H1 (cell line): ENCODE data around the gene TGFA. TPM values are rescaled to one million over a fixed set of nuclear protein-coding genes. Genes with fewer than 3 reads are reported as not detected.

Source experiments
- CTCF ChIA-PET: fragments of 300-600 bp; sonication (Branson Sonifier 250); formaldehyde crosslinking; loops from one replicate; lab custom pipeline; 2021; ENCODE audit not compliant: partially characterized antibody; lab: Charles Lee
- POLR2A ChIA-PET: fragments of 300-600 bp; sonication (Branson Sonifier 250); formaldehyde crosslinking; loops from one replicate; lab custom pipeline; 2021; ENCODE audit warnings: inconsistent platforms; ENCODE audit not compliant: partially characterized antibody; lab: Charles Lee
- DNase-seq, 2 experiments: peaks; one replicate each; pipeline versions ENCODE4 v3.0.0 to v3.0.0-alpha.2; 2010 to 2022; ENCODE audit warnings: low spot score in 2 of 2, low read depth in 1 of 2, mixed read lengths in 1 of 2
- FAIRE-seq: peaks from 2 replicates; lab custom pipeline; 2011; peaks lifted over from hg19 to GRCh38; lab: Jason Lieb, UNC
- H2AFZ ChIP-seq: 2 replicates; pipeline ENCODE4 v1.8.1; 2012; ENCODE audit warnings: low read length, inconsistent platforms
- H2AK5ac ChIP-seq: 2 replicates; pipeline ENCODE4 v1.6.1; 2013; ENCODE audit warnings: low read depth, low read length
- H2BK120ac ChIP-seq: replicated peaks from 2 replicates; pipeline ENCODE3; 2013; ENCODE audit warnings: low read depth, low read length, inconsistent platforms
- H2BK12ac ChIP-seq: 2 replicates; pipeline ENCODE4 v1.6.1; 2013; ENCODE audit warnings: low read depth, low read length
- H2BK15ac ChIP-seq: 2 replicates; pipeline ENCODE4 v1.6.1; 2013; ENCODE audit warnings: low read length
- H2BK20ac ChIP-seq: 2 replicates; pipeline ENCODE4 v1.6.1; 2013; ENCODE audit warnings: low read length
- H2BK5ac ChIP-seq: 2 replicates; pipeline ENCODE4 v1.6.1; 2013; ENCODE audit warnings: low read depth, low read length
- H3K14ac ChIP-seq: 2 replicates; pipeline ENCODE4 v1.6.1; 2013; ENCODE audit warnings: inconsistent platforms; ENCODE audit not compliant: insufficient read length
- H3K18ac ChIP-seq: 2 replicates; pipeline ENCODE4 v1.6.1; 2013; ENCODE audit warnings: low read length; ENCODE audit errors: extremely low read depth
- H3K23ac ChIP-seq: 2 replicates; pipeline ENCODE4 v1.6.1; 2013; ENCODE audit warnings: inconsistent platforms; ENCODE audit not compliant: insufficient read length
- H3K23me2 ChIP-seq: 2 replicates; pipeline ENCODE4 v1.6.1; 2013; ENCODE audit warnings: low read depth, low read length
- H3K27ac ChIP-seq: 2 replicates; pipeline ENCODE4 v1.6.1; 2011; ENCODE audit warnings: low read depth, low read length, inconsistent platforms
- H3K27me3 ChIP-seq, 4 experiments: replicated peaks in 1 of 4; 1 replicate in 1 of 4; 2 replicates in 3 of 4; pipeline versions ENCODE4 v1.6.1 to v1.8.1; 2011 to 2013; ENCODE audit warnings: low read length in 3 of 4, mild to moderate bottlenecking in 3 of 4, inconsistent platforms in 2 of 4, mixed read lengths in 2 of 4, moderate library complexity in 1 of 4; ENCODE audit not compliant: control insufficient read depth in 3 of 4, insufficient read depth in 3 of 4; ENCODE audit errors: extremely low read depth in 1 of 4
- H3K36me3 ChIP-seq, 4 experiments: 2 replicates each; pipeline versions ENCODE4 v1.6.1 to v1.8.1; 2011 to 2013; ENCODE audit warnings: mild to moderate bottlenecking in 4 of 4, low read length in 3 of 4, moderate library complexity in 2 of 4, control low read depth in 1 of 4, inconsistent platforms in 1 of 4; ENCODE audit not compliant: insufficient read depth in 4 of 4, control insufficient read depth in 2 of 4
- H3K4ac ChIP-seq: replicated peaks from 2 replicates; pipeline ENCODE3; 2013; ENCODE audit warnings: low read length, low read depth, mixed read lengths, inconsistent platforms; ENCODE audit not compliant: insufficient read length
- H3K4me1 ChIP-seq, 4 experiments: replicated peaks in 1 of 4; 1 replicate in 1 of 4; 2 replicates in 3 of 4; pipeline versions ENCODE4 v1.6.1 to v1.8.1; 2011 to 2013; ENCODE audit warnings: low read length in 3 of 4, inconsistent platforms in 2 of 4, mixed read lengths in 1 of 4; ENCODE audit not compliant: insufficient read depth in 4 of 4, control insufficient read depth in 3 of 4
- H3K4me2 ChIP-seq, 2 experiments: 2 replicates each; pipeline versions ENCODE4 v1.6.1 to v1.8.1; 2011 to 2013; ENCODE audit warnings: low read depth in 2 of 2, low read length in 2 of 2, control low read depth in 1 of 2, inconsistent platforms in 1 of 2, mild to moderate bottlenecking in 1 of 2; ENCODE audit not compliant: insufficient read depth in 1 of 2
- H3K4me3 ChIP-seq, 4 experiments: fragments of 200-600, 300-600 bp in 1 of 4; sonication (generic), shearing (Covaris generic), sonication (Bioruptor Twin) in 1 of 4; 2 replicates each; pipeline versions ENCODE4 v1.5.1 to v1.8.1; 2011 to 2016; ENCODE audit warnings: low read length in 4 of 4, low read depth in 3 of 4, control low read depth in 2 of 4, inconsistent platforms in 2 of 4, mild to moderate bottlenecking in 2 of 4, mixed read lengths in 1 of 4, moderate library complexity in 1 of 4; ENCODE audit not compliant: insufficient read depth in 2 of 4; ENCODE audit errors: extremely low read depth in 1 of 4
- H3K56ac ChIP-seq: replicated peaks from 2 replicates; pipeline ENCODE3; 2013; ENCODE audit warnings: low read depth, mild to moderate bottlenecking, mixed read lengths, low read length, inconsistent platforms; ENCODE audit not compliant: insufficient read length
- H3K79me1 ChIP-seq: 2 replicates; pipeline ENCODE4 v1.6.1; 2013; ENCODE audit warnings: low read depth, low read length, control low read depth
- H3K79me2 ChIP-seq, 2 experiments: 2 replicates each; pipeline versions ENCODE4 v1.6.1 to v1.8.1; 2012 to 2013; ENCODE audit warnings: low read length in 2 of 2, mild to moderate bottlenecking in 2 of 2, inconsistent platforms in 1 of 2; ENCODE audit not compliant: insufficient read depth in 2 of 2, control insufficient read depth in 1 of 2
- H3K9ac ChIP-seq, 4 experiments: replicated peaks in 1 of 4; 1 replicate in 1 of 4; 2 replicates in 3 of 4; pipeline versions ENCODE4 v1.6.1 to v1.8.1; 2011 to 2013; ENCODE audit warnings: low read depth in 3 of 4, low read length in 3 of 4, control low read depth in 2 of 4, mild to moderate bottlenecking in 2 of 4, moderate library complexity in 2 of 4, inconsistent platforms in 1 of 4; ENCODE audit errors: extremely low read depth in 1 of 4
- H3K9me3 ChIP-seq, 2 experiments: 2 replicates each; pipeline versions ENCODE4 v1.6.1 to v1.8.1; 2012 to 2013; ENCODE audit warnings: mild to moderate bottlenecking in 2 of 2, moderate library complexity in 2 of 2, control low read depth in 1 of 2, inconsistent platforms in 1 of 2, low read depth in 1 of 2, low read length in 1 of 2, mixed read lengths in 1 of 2; ENCODE audit not compliant: insufficient read depth in 2 of 2
- H4K20me1 ChIP-seq, 2 experiments: replicated peaks in 1 of 2; 2 replicates each; pipeline versions ENCODE3 to v1.8.1; 2011 to 2013; ENCODE audit warnings: inconsistent platforms in 2 of 2, low read length in 2 of 2, mild to moderate bottlenecking in 1 of 2; ENCODE audit not compliant: insufficient read depth in 2 of 2, control insufficient read depth in 1 of 2
- H4K5ac ChIP-seq: 2 replicates; pipeline ENCODE4 v1.6.1; 2013; ENCODE audit warnings: low read length, low read depth, mixed read lengths, inconsistent platforms; ENCODE audit not compliant: insufficient read length
- H4K8ac ChIP-seq: 2 replicates; pipeline ENCODE4 v1.8.0; 2013; ENCODE audit warnings: mild to moderate bottlenecking, moderate library complexity, low read length, inconsistent platforms; ENCODE audit not compliant: insufficient read depth; ENCODE audit errors: extremely low read depth
- H4K91ac ChIP-seq: replicated peaks from 2 replicates; pipeline ENCODE3; 2013; ENCODE audit warnings: low read length, mixed read lengths, inconsistent platforms; ENCODE audit not compliant: insufficient read length
- NRF1 ChIP-seq: IDR thresholded peaks from 2 replicates; pipeline ENCODE4 v1.6.1; 2011; ENCODE audit warnings: mild to moderate bottlenecking, low read depth, low read length, improper control_type of control experiment
- WGBS, 2 experiments: shearing (Covaris generic) in 1 of 2; methylation state at CpG; one replicate each; pipeline versions ENCODE4 v1.1.6 to v1.1.7; 2013 to 2015; ENCODE audit warnings: low lambda C conversion rate in 2 of 2, mixed read lengths in 2 of 2, inconsistent platforms in 1 of 2, low coverage in 1 of 2, missing lambda C conversion rate in 1 of 2; ENCODE audit not compliant: insufficient replicate concordance in 2 of 2, insufficient coverage in 1 of 2, insufficient read length in 1 of 2; ENCODE audit errors: extremely low coverage in 1 of 2, missing lambda C conversion rate in 1 of 2; 5-methylcytosine and 5-hydroxymethylcytosine counted together
- polyA plus RNA-seq, 7 experiments: library from polyadenylated mRNA; depleted of rRNA in 3 of 7; stranded (reverse) in 5 of 7; unstranded in 2 of 7; fragments of >200 nt in 5 of 7; fragments of 200-250 nt in 2 of 7; gene quantifications; 1 replicate in 5 of 7; 2 replicates in 1 of 7; 4 replicates in 1 of 7; pipeline versions ENCODE4 v1.2.1 to v1.2.3, GENCODE V29; 2011 to 2013; ENCODE audit warnings: missing spikeins in 2 of 7, mixed read lengths in 2 of 7
- total RNA-seq: library from RNA; stranded (reverse); fragmentation: NEBNext Ultra II Directional; extraction: Animal tissue kit (Norgen Biotek cat#: 25700); gene quantifications from 2 replicates; pipeline ENCODE4 v1.2.1, GENCODE V29; 2021

TGFA gene
- total and polyA plus RNA-seq, 2 of the 8 experiments (the other 6 are each of a cell fraction or from before 2014, with no cell fraction given), result 1.8 to 3.7 TPM

GRCh38 chr2:70534183-70534836, 19.3 kb downstream of the TGFA start:
- no peak overlapping the region for H3K4me3 ChIP-seq
- H3K9ac ChIP-seq, result no peak overlapping the region
- ChIA-PET CTCF (interaction anchor here (0.8 kb wide), 1 partner anchor 111 kb away, joined by 3 read pairs; no protein-coding TSS in a partner anchor), POLR2A (interaction anchor here (0.7 kb wide), 1 partner anchor 181 kb away, joined by 3 read pairs; no protein-coding TSS in a partner anchor)
- H3K36me3 ChIP-seq, result no peaks in the 10 kb centered on the region
- H4K8ac ChIP-seq, result no peak overlapping the region
- no peaks in the 10 kb centered on the region for H3K27me3 ChIP-seq
- H2BK12ac ChIP-seq, result no peak overlapping the region
- no peak overlapping the region for H2BK15ac ChIP-seq
- no peak overlapping the region for H3K4ac ChIP-seq
- no peaks in the 10 kb centered on the region for H4K20me1 ChIP-seq
- H2BK5ac ChIP-seq, result no peak overlapping the region
- H2BK120ac ChIP-seq, result no peak overlapping the region
- H3K14ac ChIP-seq, result no peak overlapping the region
- no peak overlapping the region for H3K23ac ChIP-seq
- FAIRE-seq, result no peak
- H3K4me1 ChIP-seq, result no peaks in the 10 kb centered on the region
- no peaks in the 10 kb centered on the region for H3K79me2 ChIP-seq
- H3K27ac ChIP-seq, result no peak overlapping the region
- peaks cover 0 to 5% of the 10 kb centered on the region in 2 experiments; a peak in 1 of 4 replicates for H3K9me3 ChIP-seq
- no peak overlapping the region for H4K5ac ChIP-seq
- no peak overlapping the region for H3K56ac ChIP-seq
- H3K79me1 ChIP-seq, result no peaks in the 10 kb centered on the region
- no peak overlapping the region for H3K18ac ChIP-seq
- no peak overlapping the region for H2AK5ac ChIP-seq
- no peak for DNase-seq
- WGBS, 2 experiments, result 85% methylated on average over 4 of the region's 4 CpGs; no CpG with 5 or more reads in 1 of the 2 experiments
- H2AFZ ChIP-seq, result no peak overlapping the region
- no peaks in the 10 kb centered on the region for H3K23me2 ChIP-seq
- no peak overlapping the region for H4K91ac ChIP-seq
- H3K4me2 ChIP-seq, result no peak overlapping the region
- H2BK20ac ChIP-seq, result no peak overlapping the region
- no peak for TF ChIP-seq NRF1
